Ishikawa (cell line): ENCODE results near the gene ZNF670.
A peak's percentile ranks its signal among the peaks of the same experiment; 100 is the strongest.

ENCODE experiments used
- CEBPB ChIP-seq: IDR thresholded peaks from 2 replicates; pipeline ENCODE4 v1.6.1; 2012
- CREB1 ChIP-seq: IDR thresholded peaks from 2 replicates; pipeline ENCODE4 v1.6.1; 2012; ENCODE audit warnings: low read depth
- EGR1 ChIP-seq: IDR thresholded peaks from 2 replicates; pipeline ENCODE4 v1.6.1; 2012
- EP300 ChIP-seq: IDR thresholded peaks from 2 replicates; pipeline ENCODE4 v1.6.1; 2012; ENCODE audit warnings: borderline replicate concordance
- FOXM1 ChIP-seq: IDR thresholded peaks from 2 replicates; pipeline ENCODE4 v1.6.1; 2012; ENCODE audit warnings: low read depth, borderline replicate concordance
- MAX ChIP-seq: IDR thresholded peaks from 2 replicates; pipeline ENCODE4 v1.6.1; 2012
- NFIC ChIP-seq: IDR thresholded peaks from 2 replicates; pipeline ENCODE4 v1.6.1; 2012
- RAD21 ChIP-seq: IDR thresholded peaks from 2 replicates; pipeline ENCODE4 v1.6.1; 2012; ENCODE audit warnings: low read depth
- REST ChIP-seq: IDR thresholded peaks from 2 replicates; pipeline ENCODE4 v1.6.1; 2012; ENCODE audit warnings: low read depth, mild to moderate bottlenecking
- TAF1 ChIP-seq: IDR thresholded peaks from 2 replicates; pipeline ENCODE4 v1.6.1; 2012; ENCODE audit warnings: low read depth, mild to moderate bottlenecking
- TCF12 ChIP-seq: IDR thresholded peaks from 2 replicates; pipeline ENCODE4 v1.6.1; 2012; ENCODE audit warnings: low read depth
- TEAD4 ChIP-seq: IDR thresholded peaks from 2 replicates; pipeline ENCODE4 v1.6.1; 2012
- USF1 ChIP-seq: IDR thresholded peaks from 2 replicates; pipeline ENCODE4 v1.6.1; 2012
- YY1 ChIP-seq: IDR thresholded peaks from 2 replicates; pipeline ENCODE4 v1.6.1; 2012; ENCODE audit warnings: low read depth
- ZBTB7A ChIP-seq: IDR thresholded peaks from 2 replicates; pipeline ENCODE4 v1.6.1; 2012; ENCODE audit warnings: low read depth

Gene ZNF670

DNA sequence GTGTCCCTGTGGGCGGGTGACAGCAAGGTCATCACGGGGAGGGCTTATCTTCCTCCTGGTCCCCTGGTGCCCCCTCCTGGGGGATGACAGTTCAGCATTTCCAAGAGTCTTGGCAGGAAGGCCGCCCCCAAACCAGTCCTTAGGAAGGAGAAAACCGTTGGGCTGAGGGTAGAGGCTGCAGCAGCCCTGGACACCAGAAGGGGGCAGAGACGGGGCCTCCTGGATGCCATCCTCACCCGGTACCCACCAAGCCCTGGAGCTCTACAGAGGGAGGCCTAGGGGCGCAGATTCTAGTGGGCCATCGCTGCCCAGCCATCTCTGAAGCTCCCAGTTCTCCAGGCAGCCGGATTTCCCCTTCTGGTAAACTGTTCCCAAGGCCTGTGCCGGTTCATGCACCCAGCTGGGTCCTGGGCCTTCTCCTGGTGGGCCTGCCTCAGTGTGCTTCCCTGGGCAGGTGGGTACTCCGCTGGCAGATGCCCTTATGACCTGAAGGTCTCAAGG is 40.4 kb upstream of the ZNF670 start:
- TF ChIP-seq RAD21 (peak; percentile 64), EP300 (no peak)

DNA sequence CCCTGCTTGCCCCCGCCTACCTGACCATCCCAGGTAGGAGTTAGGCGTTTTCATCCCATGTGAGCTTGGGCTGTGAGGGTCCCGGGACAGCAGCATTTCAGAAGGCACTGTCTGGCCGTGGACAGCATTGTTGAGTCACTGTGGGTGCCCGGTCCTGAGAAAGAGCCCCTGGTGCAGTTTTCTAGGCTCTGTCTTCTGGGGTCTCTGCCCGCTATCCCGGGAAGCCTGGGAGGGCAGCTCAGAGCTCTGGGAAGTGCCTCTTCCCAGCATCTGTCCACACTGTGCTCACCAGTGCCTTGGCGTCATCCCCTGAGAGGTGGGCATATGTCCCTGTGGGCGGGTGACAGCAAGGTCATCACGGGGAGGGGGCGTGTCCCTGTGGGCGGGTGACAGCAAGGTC is 36.9 kb upstream of the ZNF670 start:
- no peak for TF ChIP-seq EGR1
- TF ChIP-seq TCF12: no peak
- TF ChIP-seq YY1: no peak
- TF ChIP-seq MAX: no peak
- no peak for TF ChIP-seq REST
- TF ChIP-seq EP300: no peak
- TF ChIP-seq NFIC: no peak
- TF ChIP-seq USF1: no peak
- TF ChIP-seq RAD21: no peak
- no peak for TF ChIP-seq TAF1
- TF ChIP-seq CREB1: no peak
- TF ChIP-seq CEBPB: no peak
- TF ChIP-seq TEAD4: no peak
- no peak for TF ChIP-seq ZBTB7A
- TF ChIP-seq FOXM1: no peak

- TF ChIP-seq EP300 (no peak), USF1 (no peak), TCF12 (no peak), TEAD4 (no peak), ZBTB7A (no peak), MAX (no peak), YY1 (no peak), TAF1 (no peak), CREB1 (no peak), CEBPB (no peak)
Observed at GRCh38 chr1:247115141-247115510, 36.5 kb upstream of the ZNF670 start.

GRCh38 chr1:247114351-247115140 is 35.9 kb upstream of the ZNF670 start:
- TF ChIP-seq EGR1 (no peak), TEAD4 (no peak)

DNA sequence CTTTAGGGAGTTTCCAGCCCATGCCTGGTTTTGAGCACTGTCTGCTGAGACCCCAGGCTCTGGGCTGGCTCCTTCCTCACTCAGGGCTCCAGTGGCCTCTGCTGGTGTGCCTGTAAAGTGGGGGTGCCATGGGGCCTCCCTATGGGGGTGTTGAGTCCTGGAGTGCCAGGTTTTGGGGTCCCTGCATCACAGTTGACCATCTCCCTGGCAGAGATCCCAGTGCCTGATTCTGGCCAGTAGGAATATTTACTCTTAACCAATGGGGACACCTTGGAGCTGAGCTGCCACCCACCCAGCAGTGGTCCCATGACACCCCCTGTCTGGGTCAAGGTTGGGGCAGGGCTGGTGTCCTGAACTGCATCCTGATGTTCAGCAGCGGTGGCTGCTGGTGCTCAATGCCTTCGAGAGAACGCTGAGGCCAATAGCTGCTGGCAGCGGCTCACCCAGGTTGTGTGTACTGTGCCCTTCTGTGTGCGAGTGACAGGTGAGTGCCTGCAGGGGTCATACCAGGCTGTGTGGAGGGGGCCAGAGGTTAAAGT is 35.2 kb upstream of the ZNF670 start:
- no peak for TF ChIP-seq TCF12
- no peak for TF ChIP-seq EP300
- TF ChIP-seq EGR1: no peak
- no peak for TF ChIP-seq RAD21
- TF ChIP-seq NFIC: no peak
- no peak for TF ChIP-seq FOXM1
- no peak for TF ChIP-seq CEBPB
- no peak for TF ChIP-seq TAF1
- no peak for TF ChIP-seq TEAD4
- no peak for TF ChIP-seq YY1
- TF ChIP-seq ZBTB7A: no peak
- TF ChIP-seq MAX: no peak

GRCh38 chr1:247113094-247113497 is 34.5 kb upstream of the ZNF670 start:
- TF ChIP-seq YY1: no peak
- TF ChIP-seq EP300: no peak; the same call in 1 of the 2 replicates
- peak; percentile 28; the same call in 1 of the 2 replicates for TF ChIP-seq TEAD4
- no peak for TF ChIP-seq REST
- peak; percentile 83 for TF ChIP-seq NFIC
- TF ChIP-seq EGR1: no peak
- no peak for TF ChIP-seq FOXM1
- no peak for TF ChIP-seq TCF12
- TF ChIP-seq ZBTB7A: peak; percentile 66; the same call in 1 of the 2 replicates
- TF ChIP-seq MAX: 0 out of 2 replicates have a peak, but pooled peaks have one; percentile 33
- no peak for TF ChIP-seq CREB1
